HG03135 (cell line): Measurements from ENCODE around the gene PLOD1.

ENCODE experiments used
- ATAC-seq: cut with Tn5 transposase; IDR thresholded peaks from one replicate; pipeline ENCODE4 v1.9.1; 2021; ENCODE audit warnings: mild to moderate bottlenecking, moderate library complexity; ENCODE audit not compliant: unreplicated experiment

PLOD1 gene

GRCh38 chr1:11970441-11971185, 36.1 kb downstream of the PLOD1 start:
- ATAC-seq = no peak

GRCh38 chr1:11977625-11978024, 43.1 kb downstream of the PLOD1 start:
- ATAC-seq = no peak

GRCh38 chr1:11978301-11978700, 43.8 kb downstream of the PLOD1 start:
- ATAC-seq = no peak

GRCh38 chr1:11979028-11979850, 44.7 kb downstream of the PLOD1 start:
- ATAC-seq = no peak

- ATAC-seq = peak; percentile 90
Observed at GRCh38 chr1:11979851-11980675, 45.5 kb downstream of the PLOD1 start, which contains the start of gene MFN2. MFN2 (plus strand) TSS chr1:11980444; CDS start chr1:11989169, 8,725 bp downstream.

- peak; percentile 5 for ATAC-seq
Observed at GRCh38 chr1:11980676-11980972, 46.1 kb downstream of the PLOD1 start.

- no peak for ATAC-seq
Observed at GRCh38 chr1:11981378-11982009, 47.0 kb downstream of the PLOD1 start.

- no peak for ATAC-seq
Observed at GRCh38 chr1:11982010-11982392, 47.5 kb downstream of the PLOD1 start.

GRCh38 chr1:11984121-11984520, 49.6 kb downstream of the PLOD1 start:
- no peak for ATAC-seq

- no peak for ATAC-seq
Observed at GRCh38 chr1:11984576-11984975, 50.1 kb downstream of the PLOD1 start.

GRCh38 chr1:11985171-11985570, 50.7 kb downstream of the PLOD1 start:
- no peak for ATAC-seq

GRCh38 chr1:11985851-11986250, 51.3 kb downstream of the PLOD1 start:
- no peak for ATAC-seq

- no peak for ATAC-seq
Observed at GRCh38 chr1:11989669-11990068, 55.2 kb downstream of the PLOD1 start.

- no peak for ATAC-seq
Observed at GRCh38 chr1:11990303-11991032, 56.0 kb downstream of the PLOD1 start.

GRCh38 chr1:11991969-11992676, 57.6 kb downstream of the PLOD1 start:
- no peak for ATAC-seq

GRCh38 chr1:11997081-11997850, 62.7 kb downstream of the PLOD1 start:
- ATAC-seq = no peak

- no peak for ATAC-seq
Observed at GRCh38 chr1:11998636-11999035, 64.1 kb downstream of the PLOD1 start.

- ATAC-seq = no peak
Observed at GRCh38 chr1:11999236-11999635, 64.7 kb downstream of the PLOD1 start.
